ENCODE measurements around the gene SPTLC2.
A peak's percentile ranks its signal among the peaks of the same experiment; 100 is the strongest.
"Not testable (repeated sequence)": the region's sequence is repeated elsewhere in the genome, so short reads cannot be mapped to it uniquely, and the experiment has no call there.

Gene SPTLC2

DNA sequence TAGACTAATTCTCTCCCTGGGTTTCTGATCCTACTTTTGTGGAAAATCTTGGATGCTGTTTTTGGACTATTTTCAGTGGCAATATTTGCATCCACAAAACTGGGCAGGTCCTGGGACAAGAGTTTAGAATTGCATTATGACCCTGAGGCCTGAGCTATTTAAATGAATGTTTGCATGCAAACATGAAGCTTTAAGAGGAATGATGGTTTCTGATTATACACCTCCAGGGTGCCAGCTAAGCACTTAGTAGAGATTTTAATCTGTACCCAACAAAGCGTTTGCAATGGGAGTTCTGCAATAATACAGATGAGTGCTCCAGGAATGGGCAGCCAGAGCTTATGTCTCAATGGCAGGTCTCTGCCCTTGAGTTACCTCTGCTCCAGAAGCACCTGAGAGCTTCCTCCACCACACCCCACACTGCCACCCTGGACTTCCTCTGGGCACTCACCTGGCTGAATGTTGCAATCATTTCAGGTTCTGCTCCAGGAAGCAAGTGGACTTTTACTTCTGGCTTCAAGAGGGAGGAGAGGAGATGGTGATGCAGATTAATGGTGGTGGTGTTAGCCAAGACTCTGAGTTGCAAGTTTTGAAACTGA lies 6.0 kb upstream of the SPTLC2 start:
- no peak for DNase-seq

DNA sequence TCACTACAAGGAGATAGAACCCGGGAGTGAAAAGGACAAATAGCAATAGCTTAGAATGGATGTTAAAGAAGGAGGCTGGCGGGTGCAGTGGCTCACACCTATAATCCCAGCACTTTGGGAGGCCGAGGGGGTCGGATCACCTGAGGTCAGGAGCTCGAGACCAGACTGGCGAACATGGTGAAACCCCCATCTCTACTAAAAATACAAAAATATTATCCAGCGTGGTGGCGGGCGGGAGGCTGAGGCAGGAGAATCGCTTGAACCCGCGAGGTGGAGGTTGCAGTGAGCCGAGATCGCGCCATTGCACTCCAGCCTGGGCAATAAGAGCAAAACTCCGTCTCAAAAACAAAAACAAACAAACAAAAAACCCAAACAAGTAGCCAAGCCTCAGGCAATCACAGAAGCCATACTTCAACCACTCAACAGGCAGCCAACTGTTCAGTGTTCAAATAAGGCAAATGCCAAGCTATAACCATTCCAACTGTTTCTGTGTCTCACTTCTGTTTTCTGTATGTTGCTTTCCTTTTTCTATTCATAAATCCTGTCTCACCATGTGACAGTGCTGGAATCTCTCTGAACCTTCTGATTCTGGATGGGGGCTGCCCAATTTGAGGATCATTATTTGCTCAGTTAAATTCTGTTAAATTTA lies 3.9 kb upstream of the SPTLC2 start:
- no peak for DNase-seq

DNA sequence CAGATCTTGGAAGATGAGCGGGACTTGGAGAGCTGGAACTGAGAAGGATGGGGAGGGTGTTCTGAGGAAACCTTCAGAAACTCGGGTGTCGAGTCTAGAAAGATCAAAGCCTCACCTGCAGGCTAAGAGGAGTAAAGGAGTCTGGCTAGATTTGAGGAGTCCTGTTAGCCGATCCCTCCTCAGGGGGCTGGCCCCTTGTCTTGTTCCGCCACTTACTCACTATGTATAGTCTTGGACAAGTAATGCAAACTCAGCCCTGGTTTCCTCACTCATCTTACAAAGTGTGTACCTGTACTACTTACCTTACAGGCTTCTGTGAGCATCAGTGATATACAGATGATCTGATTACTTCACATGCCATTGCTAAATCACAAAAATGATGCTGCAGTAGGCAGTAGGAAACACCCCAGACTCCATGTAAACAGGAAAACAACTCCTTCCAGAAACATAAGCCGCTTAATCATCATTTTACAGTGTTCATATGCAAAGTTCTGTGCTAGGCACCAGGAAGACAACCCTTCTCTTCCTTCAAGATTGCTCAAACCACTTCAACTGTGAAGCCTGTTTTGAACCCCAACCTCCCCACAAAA lies 2.0 kb upstream of the SPTLC2 start:
- DNase-seq: no peak

DNA sequence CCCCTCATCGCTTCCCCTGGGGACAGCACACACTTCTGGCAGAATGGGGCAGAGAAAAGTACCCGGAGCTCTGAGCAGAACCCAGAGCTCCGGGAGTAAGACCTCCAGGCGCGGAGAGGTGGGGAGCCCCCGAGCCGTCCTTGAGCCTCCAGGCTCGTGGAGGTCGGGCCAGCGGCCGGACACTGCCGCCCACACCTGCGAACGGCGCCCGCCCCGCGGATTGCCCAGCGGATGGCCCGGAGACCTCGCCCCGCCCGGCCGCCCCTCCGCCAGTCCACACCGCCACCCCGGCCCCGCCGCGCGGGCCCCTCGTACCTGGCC lies 344 bp downstream of the SPTLC2 start:
- no peak for DNase-seq

DNA sequence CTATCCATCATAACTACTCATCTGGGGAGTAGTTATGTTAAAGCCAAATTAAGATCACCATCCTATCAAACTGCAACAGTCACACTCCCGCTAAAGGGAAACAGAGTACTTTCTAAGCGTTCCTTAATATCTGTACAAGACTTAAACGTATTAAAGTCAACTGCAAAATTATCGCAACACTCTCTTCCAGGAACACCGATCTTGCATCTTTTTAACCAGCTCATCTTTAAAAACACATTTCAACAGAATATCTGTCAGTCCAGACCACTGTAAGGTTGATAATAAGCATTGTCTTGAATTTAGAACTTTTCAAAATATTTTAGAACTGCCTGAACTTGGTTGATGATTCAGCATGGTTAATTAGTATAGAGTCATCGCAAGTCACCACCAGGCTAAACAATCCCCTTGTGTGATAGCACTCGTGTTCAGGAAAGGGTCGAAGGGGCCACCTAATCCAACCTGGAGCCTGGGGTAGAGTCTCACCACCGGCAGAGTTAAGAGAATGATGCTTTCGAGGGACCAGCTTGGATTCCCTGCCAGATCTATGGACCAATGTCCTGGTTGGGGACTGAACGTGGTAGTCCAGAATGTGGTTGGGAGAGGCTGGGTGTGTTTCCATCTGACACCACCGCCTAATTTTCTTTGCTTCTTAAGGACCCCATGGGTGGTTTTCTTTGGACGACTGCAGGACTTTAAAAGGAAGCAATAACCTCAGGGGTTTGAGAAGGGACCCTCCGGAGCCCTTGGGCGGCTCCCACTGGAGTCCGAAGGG lies 890 bp downstream of the SPTLC2 start:
- DNase-seq: no peak

DNA sequence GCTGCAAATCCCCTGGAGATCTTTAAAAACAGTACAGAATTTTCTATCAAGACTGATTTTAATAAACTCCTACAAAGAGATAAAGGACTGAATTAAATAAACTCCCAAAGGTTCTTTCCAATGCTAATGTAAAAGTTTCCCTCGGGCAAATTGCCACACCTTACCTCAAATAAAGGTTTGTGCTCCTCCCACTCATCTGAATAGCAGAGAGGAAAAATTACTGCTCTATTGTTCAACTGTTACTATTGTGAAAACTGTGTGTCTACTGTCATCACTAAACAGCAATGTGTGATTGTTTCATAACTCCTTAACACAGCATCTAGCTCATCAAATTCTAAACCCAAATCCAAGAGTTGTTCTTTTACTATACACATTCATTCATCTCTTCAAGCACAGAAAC lies 3.2 kb downstream of the SPTLC2 start:
- no peak for DNase-seq

DNA sequence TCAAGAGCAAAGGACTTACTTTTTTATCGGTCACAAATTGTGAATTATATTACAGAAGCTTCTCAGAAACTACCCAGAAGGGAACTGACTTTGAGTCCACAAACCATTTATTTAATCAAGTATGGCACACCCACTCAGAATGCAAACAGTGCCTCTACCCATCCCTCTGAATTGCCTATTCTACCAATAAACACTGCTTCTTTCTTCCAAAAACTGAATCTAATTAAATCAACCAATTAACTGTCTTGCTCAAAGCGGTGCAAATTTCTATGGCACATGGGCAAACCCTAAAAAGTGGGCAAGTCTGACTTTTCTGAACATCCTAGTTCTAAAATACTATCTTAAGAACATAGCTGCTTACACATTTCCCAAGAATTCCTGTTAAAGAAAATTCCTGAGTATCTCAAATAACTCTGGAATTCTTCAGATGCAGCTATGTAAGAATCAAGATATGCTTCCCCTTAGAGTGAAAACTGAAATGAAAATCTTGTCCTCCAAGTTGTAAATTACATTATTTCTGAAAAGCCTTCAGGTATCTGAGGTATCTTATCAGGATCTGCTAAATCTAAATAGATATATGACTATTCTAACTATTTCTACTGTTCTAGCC lies 4.3 kb downstream of the SPTLC2 start:
- DNase-seq: no peak

DNA sequence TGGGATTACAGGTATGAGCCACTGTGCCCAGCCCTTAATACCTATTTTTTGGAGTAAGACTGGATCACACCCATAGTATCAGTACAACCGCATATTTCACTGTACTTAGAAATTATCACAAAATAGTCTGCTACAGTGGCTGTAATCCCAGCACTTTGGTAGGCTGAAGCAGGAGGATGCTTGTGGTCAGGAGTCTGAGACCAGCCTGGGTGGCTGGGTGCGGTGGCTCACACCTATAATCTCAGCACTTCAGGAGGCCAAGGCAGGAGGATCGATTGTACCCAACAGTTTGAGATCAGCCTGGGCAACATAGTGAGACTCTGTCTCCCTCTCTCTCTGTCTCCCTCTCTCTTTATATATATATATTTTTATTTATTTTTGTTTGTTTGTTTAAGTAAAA lies 5.9 kb downstream of the SPTLC2 start:
- no peak for DNase-seq

DNA sequence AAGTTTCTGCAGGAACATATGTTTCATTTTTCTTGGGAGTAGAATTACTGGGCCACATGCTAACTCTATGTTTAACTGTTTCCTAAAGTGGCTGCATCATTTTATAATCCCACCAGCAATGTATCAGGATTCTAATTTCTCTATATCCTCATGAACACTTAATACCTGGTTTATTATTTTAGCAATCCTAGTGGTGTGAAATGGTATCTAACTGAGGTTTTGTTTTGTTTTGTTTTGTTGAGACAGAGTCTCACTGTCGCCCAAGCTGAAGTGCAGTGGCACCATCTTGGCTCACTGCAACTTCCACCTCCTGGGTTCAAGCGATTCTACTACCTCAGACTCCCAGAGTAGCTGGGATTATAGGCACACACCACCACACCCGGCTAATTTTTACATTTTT lies 6.5 kb downstream of the SPTLC2 start:
- no peak for DNase-seq

DNA sequence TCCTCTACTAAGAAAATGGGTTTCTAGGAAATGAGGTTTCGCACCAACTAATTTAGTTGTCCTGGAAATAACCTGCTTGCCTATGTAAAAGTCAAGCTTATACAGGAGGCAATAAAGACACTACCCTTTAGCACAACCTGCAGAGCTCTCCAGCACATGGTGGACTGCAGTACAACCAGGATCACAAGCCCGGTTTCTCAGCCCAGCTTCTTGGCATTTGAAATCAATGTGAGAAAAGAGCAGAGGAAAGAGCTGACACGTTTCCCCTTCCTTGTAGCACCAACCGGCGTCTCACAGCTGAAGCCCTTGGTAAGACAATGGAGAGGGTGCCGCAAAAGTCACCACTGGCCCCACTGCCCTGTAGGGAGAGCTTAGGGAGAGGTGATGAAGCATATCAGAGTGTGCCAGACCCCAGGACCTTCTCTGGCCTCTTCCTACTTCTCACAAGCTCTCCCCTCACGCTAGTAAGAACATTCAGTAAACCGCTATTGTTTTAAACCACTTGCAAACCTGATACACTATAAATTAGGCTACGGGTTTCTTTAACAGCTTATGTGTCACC lies 8.6 kb downstream of the SPTLC2 start:
- no peak for DNase-seq

DNA sequence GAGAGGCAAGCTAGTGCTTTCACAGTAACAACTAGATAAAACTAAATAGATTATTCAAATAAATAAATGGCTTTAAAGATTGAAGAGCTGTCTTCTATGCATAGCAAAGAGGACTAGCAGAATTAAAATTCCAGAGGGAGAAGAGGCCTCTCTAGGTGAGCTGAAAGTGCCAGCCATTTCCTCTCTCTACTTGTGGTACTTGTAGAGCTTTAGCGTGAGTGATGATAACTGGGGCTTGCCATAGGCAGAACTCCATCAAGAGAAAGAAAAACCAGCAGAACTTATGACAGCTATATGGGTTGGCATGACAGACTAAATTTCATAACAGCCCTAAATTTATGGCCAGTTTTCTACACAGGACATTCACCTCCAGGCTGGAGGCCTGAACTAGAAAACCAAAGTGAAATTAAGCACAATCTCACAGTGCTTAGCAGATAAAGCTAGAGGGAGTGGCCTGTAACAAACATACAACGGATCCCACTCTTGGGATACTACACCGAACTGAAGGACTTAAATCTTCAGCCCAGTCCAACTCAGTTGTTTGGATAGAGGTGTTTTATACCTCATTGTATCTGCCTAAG lies 11.0 kb downstream of the SPTLC2 start:
- no peak for DNase-seq

DNA sequence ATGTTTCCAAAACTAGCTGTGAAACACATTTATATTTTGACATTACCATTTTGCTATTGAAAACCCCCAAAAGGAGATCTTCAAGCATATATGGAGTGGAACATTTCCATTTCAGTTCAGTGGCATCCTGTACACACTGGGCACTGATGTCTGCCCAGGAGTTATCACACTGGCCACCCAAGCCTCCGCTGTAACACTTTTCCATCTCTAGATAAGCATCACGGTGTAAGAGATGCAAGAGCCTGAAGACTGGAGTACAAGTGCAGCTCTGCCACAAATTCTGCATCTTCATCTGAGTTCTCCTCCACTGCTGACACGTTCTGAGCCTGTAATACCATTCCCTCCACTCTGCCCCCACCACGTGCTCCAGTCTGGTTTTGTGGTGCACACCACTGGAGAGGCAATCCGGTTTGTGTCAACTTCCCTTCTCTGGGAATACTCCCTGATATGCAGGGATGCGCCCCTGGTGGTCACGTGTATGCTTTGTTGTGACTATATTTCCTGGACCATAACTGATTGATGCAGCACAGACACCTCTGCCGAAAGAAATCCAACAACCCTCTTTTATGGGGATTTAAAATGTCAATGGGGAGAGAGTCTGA lies 12.7 kb downstream of the SPTLC2 start:
- DNase-seq: no peak

DNA sequence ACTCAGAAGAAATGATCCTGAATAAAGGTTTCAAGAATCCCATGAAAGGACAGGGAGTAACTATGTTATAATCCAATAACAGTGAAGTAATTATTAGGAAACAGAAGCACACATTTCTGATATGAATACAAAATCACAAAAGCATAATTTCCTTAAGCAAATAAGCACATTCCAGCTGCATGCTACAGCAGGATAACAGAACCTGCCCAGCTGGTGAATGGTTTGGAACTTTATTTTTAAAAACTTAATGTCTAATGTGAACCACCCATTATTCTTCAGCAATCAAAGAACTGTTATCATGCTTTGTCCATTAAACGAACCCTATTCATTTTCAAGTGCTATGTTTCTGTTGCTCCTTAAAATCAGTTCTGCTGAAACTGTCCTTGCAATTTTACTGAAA lies 13.4 kb downstream of the SPTLC2 start:
- DNase-seq: no peak

DNA sequence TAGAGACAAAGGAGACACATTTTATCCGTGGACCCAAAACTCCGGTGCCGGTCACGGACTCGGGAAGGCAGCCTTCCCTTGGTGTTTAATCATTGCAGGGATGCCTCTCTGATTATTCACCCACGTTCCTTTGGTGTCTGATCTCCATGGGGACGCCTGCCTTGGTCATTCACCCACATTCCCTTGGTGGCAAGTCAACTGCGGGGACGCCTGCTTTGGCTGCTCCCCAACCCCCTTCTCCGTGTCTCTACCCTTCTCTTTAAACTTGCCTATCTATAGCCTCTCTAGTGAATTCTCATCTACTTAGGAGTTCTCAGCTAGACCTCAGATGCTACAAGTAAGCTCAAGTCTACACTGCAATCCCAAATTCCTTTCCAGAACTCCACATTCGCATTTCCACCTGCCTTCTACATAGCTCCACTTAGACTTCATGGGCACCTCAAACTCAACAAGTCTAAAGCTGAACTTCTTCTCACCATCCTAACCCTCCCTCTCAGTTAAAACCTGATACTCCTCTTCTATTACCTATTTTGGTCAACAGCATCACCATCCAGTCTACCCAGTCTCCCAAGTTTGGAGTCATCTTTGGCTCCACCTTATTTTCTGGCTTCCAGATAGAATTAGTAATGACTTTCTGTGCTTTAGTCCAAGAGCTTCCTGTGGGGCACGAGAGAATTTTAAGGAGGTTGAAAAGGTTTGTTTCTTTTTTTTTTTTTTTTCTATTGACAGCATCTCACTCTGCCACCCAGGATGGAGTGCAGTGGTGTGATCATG lies 14.4 kb downstream of the SPTLC2 start:
- DNase-seq: no peak

DNA sequence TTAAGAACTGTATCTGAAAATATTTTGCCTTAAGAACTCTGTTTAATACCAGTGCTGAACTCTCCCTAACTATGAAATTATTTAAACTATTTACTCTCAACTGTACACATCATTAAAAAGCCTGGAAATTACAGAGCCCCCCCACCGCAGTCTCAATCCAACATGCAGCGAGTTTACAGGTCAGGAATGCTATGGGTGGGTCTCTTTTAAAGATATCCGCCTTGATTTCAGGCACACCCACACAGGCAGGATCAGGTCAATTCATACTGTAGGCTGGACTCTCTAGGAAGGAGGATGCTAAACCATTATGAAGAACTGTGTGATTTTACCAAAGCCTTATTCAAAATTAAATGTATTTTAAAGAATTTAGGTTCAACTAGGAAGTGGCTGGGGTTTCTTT lies 16.5 kb downstream of the SPTLC2 start:
- no peak for DNase-seq

DNA sequence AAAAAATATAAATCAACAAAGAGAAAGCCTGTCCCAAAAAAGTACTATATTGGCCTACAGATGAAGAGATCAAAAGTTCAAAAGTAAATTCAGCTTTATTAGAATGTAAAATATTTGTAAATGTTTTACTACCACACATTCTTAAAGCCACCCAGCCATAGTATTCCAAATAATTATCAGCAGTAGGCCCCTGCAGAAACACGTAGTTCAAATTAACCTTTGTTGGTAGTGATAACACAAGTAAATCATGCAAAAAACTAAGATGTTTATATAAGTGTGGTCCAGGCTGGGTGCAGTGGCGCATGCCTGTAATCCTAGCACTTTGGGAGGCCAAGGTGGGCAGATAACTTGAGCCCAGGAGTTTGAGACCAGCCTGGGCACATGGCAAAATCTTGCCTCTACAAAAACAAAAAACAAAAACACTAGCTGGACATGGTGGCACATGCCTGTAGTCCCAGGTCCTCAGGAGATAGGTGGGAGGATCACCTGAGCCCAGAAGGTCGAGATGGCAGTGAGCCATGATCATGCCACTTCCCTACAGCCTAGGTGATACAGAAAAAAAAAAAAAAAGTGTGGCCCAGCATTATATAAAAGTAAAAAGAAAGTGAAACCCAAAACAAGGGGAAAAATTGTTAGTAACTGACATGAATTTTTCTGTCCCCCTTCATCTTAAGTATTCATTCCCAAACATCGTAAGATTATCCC lies 17.9 kb downstream of the SPTLC2 start:
- DNase-seq: peak; percentile 40

DNA sequence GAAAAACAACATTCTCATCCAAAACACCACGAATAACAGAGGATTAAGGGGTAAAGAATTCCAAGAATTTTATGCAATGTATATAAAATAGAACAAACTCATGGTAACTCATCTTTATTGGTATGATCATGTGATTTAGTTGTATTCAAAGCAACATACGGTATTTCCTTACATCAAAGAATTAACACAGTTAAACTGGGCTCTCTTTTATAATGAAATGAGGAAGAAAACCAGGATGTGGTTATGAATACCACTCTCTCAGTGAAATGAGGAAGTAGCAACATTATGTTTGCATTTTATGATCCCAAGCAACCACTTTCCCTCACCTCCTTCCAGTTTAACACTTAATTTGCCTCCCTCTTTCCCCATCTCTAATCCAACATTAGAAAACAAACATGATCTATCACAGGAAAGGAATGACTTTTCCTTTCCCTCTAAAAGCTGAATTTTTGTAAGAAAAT lies 22.9 kb downstream of the SPTLC2 start:
- peak; percentile 67 for DNase-seq

DNA sequence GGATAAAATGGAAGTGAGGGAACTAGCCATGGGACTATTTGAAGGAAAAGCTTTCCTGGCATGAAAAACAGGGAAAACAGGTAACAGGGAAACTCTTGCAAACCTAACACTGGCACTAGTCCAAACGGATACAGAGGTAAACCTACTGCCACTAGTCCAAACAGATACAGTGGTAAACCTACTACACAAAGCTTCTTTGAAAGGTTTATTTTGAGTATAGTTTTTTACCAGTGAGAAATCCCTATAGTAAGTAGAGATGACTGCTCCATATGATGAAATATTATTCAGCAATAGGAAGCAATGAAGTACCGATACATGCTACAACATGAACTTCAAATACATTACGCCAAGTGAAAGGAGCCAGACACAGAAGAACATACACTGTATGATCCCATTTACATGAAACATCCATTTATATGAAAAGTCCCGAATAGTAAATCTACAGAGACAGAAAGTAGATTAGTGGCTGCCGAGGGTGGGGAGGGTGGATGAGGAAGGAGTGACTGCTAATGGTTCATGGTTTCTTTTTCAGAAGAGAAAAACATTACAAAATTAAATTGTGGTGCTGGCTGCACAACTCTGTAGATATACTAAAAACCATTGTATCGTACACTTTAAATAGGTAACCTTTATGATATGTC lies 25.5 kb downstream of the SPTLC2 start:
- no peak for DNase-seq

DNA sequence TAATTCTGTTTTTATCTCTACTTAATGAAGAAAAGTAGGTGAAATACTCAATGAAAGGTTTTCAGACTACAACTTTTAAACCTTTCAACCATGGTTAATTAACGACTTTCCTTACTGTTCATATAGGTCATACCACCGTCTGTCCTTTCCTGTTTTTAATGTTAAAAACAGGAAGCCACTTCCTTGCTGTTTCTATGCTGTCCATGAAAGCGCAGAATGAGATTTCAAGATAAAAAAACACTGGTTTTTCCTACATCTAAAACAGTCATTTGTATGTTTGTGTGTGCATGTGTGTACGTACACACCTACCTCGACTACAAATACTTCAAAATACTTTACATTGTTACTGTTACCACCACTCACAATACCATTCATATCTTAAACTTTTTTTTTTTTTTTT lies 27.3 kb downstream of the SPTLC2 start:
- no peak for DNase-seq

DNA sequence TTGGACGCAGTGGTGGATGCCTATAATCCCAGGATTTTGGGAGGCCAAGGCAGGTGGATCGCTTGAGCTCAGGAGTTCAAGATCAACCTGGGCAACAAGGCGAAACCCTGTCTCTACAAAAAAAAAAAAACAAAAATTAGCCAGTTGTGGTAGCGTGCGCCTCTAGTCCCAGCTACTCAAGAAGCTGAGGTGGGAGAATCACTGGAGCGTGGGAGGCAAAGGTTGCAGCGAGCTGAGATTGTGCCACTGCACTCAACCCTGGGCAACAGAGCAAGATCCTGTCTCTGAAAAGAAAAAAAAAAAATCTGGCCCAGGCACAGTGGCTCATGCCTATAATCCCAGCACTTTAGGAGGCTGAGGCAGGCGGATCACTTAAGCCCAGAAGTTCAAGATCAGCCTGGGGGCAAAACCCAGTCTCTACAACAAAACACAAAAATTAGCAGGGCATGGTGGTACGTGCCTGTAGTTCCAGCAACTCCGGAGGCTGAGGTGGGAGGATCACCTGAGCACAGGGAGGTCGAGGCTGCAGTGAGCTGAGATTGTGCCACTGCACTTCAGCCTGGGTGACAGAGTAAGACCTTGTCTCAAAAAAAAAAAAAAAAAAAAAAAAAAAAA lies 27.9 kb downstream of the SPTLC2 start:
- not testable (repeated sequence) for DNase-seq

All from central memory CD4-positive, alpha-beta T cell (primary cell).